Activated CD8-positive, alpha-beta T cell treated with anti-CD3 and anti-CD28 coated beads for 36 hours (primary cell): Measurements from ENCODE around the gene BZW1. TPM values are rescaled to one million over a fixed set of nuclear protein-coding genes. Genes with fewer than 3 reads are reported as not detected.

Experiments
- ATAC-seq: fragments of 200-7000 bp; cut with Tn5 transposase; one replicate; pipeline ENCODE4 v1.10.0; 2021; ENCODE audit warnings: mild to moderate bottlenecking, moderate library complexity
- CTCF ChIA-PET: fragments of 350-600 bp; sonication (Branson Sonifier 250); formaldehyde crosslinking; loops from one replicate; lab custom pipeline; 2021; ENCODE audit warnings: antibody characterized with exemption; lab: Charles Lee
- POLR2A ChIA-PET: fragments of 350-600 bp; sonication (Branson Sonifier 250); formaldehyde crosslinking; loops from one replicate; lab custom pipeline; 2021; ENCODE audit warnings: antibody characterized with exemption; lab: Charles Lee
- DNase-seq: peaks from one replicate; pipeline ENCODE4 v3.0.0-alpha.2; 2020
- H3K27ac Mint-ChIP-seq: one replicate; pipeline ENCODE4 v1.8.0; 2021; ENCODE audit warnings: mild to moderate bottlenecking, mixed read lengths
- H3K27me3 Mint-ChIP-seq: one replicate; pipeline ENCODE4 v1.8.0; 2021; ENCODE audit warnings: mixed read lengths
- H3K36me3 Mint-ChIP-seq: one replicate; pipeline ENCODE4 v1.8.0; 2021; ENCODE audit warnings: low read depth, mixed read lengths
- H3K4me1 Mint-ChIP-seq: one replicate; pipeline ENCODE4 v1.8.0; 2021; ENCODE audit warnings: low read depth, mixed read lengths
- H3K4me3 Mint-ChIP-seq: one replicate; pipeline ENCODE4 v1.8.0; 2021; ENCODE audit warnings: mild to moderate bottlenecking, moderate library complexity, mixed read lengths
- H3K9me3 Mint-ChIP-seq: one replicate; pipeline ENCODE4 v1.8.0; 2021; ENCODE audit warnings: mixed read lengths
- intact Hi-C: fragments of 100-400 bp; cut with micrococcal nuclease; formaldehyde crosslinking; loops from one replicate; pipeline ENCODE4 v1.10.0; 2022
- total RNA-seq, 2 experiments: library from RNA; stranded (reverse); gene quantifications; one replicate each; pipeline ENCODE4 v1.2.3, GENCODE V29; 2021
- TF ChIP-seq, protein P1 (sequence below): fragments of 200-600 bp; IDR thresholded peaks from one replicate; pipeline ENCODE4 v1.8.0; 2022; ENCODE audit warnings: antibody characterized with exemption, mild to moderate bottlenecking

Gene BZW1
- total RNA-seq, 2 experiments from 2014 or later, result 423 to 442 TPM

DNA sequence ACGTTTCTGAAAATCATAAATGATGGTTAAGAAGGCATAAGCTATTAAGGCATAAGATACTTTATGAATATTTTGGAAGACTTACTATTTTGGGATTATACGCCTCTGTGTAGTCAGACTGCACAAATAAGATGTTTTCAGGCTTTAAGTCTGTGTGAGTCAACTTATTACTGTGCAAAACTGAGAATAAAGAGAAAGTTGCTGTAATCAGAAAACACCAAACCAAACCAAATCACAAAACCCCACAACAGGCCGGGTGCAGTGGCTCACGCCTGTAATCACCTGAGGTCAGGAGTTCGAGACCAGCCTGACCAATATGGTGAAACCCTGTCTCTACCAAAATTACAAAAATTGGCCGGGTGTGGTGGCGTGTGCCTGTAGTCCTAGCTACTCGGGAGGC lies 45.1 kb downstream of the BZW1 start:
- CTCF ChIA-PET, result interaction anchor here (1.0 kb wide), 1 partner anchor 278 kb away, joined by 3 read pairs; no protein-coding TSS in a partner anchor
- H3K27me3 Mint-ChIP-seq, result no peaks in the 10 kb centered on the region
- peaks cover 37% of the 10 kb centered on the region for H3K4me1 Mint-ChIP-seq
- TF ChIP-seq, protein P1, sequence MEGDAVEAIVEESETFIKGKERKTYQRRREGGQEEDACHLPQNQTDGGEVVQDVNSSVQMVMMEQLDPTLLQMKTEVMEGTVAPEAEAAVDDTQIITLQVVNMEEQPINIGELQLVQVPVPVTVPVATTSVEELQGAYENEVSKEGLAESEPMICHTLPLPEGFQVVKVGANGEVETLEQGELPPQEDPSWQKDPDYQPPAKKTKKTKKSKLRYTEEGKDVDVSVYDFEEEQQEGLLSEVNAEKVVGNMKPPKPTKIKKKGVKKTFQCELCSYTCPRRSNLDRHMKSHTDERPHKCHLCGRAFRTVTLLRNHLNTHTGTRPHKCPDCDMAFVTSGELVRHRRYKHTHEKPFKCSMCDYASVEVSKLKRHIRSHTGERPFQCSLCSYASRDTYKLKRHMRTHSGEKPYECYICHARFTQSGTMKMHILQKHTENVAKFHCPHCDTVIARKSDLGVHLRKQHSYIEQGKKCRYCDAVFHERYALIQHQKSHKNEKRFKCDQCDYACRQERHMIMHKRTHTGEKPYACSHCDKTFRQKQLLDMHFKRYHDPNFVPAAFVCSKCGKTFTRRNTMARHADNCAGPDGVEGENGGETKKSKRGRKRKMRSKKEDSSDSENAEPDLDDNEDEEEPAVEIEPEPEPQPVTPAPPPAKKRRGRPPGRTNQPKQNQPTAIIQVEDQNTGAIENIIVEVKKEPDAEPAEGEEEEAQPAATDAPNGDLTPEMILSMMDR, result no peak
- DNase-seq (no peak), ATAC-seq (no peak)
- intact Hi-C loops, result no loop called here
- peaks cover 84% of the 10 kb centered on the region for H3K36me3 Mint-ChIP-seq
- POLR2A ChIA-PET, result interaction anchor here (0.9 to 5.1 kb wide), 7 partner anchors 12 to 552 kb away, joined by 3 to 33 read pairs (median 4); partner anchors contain the start of gene BZW1
- no peak overlapping the region for H3K4me3 Mint-ChIP-seq
- H3K27ac Mint-ChIP-seq, result peak overlapping the region; percentile 36
- no peaks in the 10 kb centered on the region for H3K9me3 Mint-ChIP-seq

DNA sequence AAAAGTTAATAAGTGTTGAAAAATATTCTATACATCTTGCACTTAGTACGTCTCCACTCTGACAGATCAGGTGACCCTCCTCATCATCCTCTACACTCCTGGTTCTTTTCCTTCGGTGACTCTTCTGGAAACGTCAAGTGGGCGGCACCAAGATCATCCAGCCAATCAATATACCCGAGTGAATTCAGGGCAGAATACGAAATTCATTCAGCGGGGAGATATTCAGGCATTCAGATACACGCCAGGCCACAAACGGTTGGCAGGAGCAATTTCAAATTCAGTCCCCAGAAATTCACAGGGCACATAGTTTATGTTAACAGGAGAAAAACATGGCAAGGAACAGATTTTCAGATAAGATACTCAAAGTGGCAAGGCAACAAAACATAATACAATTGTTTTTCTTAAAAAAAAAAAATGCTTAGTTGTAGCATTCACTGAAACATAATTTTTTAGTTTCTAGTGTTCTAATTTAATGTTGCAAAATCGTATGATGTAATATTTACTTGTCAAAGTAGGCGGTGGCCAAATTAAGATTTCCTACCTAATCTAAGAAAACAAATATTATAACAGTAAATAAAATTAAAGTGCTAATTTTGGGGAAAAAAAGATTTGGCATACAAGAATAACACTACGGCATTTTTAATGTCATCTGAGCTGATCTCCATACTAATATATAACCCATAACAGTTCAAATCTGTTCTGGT lies 48.5 kb downstream of the BZW1 start:
- H3K4me1 Mint-ChIP-seq, result peaks cover 42% of the 10 kb centered on the region
- H3K27ac Mint-ChIP-seq, result peak overlapping the region; percentile 97
- POLR2A ChIA-PET, result interaction anchor here (0.9 to 5.1 kb wide), 7 partner anchors 11 to 257 kb away, joined by 3 to 33 read pairs (median 13); no protein-coding TSS in a partner anchor
- H3K9me3 Mint-ChIP-seq, result no peaks in the 10 kb centered on the region
- ATAC-seq, result no peak
- H3K27me3 Mint-ChIP-seq, result no peaks in the 10 kb centered on the region
- peak overlapping the region; percentile 85 for H3K4me3 Mint-ChIP-seq
- intact Hi-C loops, result no loop called here
- CTCF ChIA-PET, result interaction anchor here (0.5 to 2.0 kb wide), 2 partner anchors 147 to 209 kb away, joined by 4 to 8 read pairs; no protein-coding TSS in a partner anchor
- DNase-seq, result peak; percentile 67
- TF ChIP-seq, protein P1, result no peak
- peaks cover 79% of the 10 kb centered on the region for H3K36me3 Mint-ChIP-seq

DNA sequence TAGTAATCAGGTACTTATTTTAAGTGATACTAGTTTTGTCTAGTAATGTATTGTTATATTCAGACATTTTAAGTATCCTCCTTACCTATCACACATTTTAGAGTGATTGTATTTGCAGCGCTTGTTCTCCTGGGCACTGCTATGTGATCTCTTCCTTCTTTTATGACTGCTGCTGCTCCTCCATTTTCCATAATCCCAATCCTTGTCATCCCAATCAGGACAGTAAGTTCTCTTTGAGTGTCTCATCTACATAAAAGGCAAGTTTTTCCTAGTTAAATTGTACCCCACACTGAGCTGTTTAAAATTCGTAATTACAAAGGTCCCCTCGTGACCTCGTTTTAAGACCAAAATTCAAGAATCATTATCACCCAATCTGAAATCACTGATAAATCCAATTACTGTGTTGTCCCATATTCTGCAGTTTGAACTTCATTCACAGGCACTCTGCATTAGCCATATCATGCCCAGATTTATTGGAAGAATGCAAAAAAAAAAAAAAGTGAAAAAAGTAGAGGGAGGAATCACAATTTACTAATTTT lies 50.0 kb downstream of the BZW1 start:
- POLR2A ChIA-PET, result interaction anchor here (0.6 to 1.7 kb wide), 10 partner anchors 28 to 372 kb away, joined by 3 to 6 read pairs (median 3); no protein-coding TSS in a partner anchor
- CTCF ChIA-PET, result no interaction called here
- DNase-seq, result no peak
- Mint-ChIP-seq H3K36me3 (peaks cover 71% of the 10 kb centered on the region), H3K27ac (peak overlapping the region; percentile 97), H3K4me1 (peaks cover 39% of the 10 kb centered on the region), H3K4me3 (peak overlapping the region; percentile 85), H3K27me3 (no peaks in the 10 kb centered on the region), H3K9me3 (no peaks in the 10 kb centered on the region)
- TF ChIP-seq, protein P1, result no peak
- ATAC-seq, result no peak
- intact Hi-C loops, result no loop called here

DNA sequence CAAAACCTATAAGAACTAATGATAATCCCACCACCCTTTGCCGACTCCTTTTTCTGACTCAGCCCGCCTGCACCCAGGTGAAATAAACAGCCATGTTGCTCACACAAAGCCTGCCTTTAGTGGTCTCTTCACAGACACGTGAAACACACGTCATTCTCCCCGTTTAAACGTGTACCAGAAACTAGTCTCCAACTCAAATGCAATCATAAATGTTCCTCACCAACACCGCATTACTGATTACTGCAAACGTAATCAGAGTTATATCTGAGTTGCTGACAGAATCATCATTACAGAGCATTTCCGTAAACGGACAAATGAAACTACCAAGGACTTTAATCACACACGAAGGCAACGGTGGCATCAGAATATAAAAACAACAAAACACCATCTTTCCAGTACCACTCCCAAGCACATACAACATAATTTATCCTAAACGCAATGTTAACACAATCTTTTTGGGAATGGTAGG lies 50.9 kb downstream of the BZW1 start:
- Mint-ChIP-seq H3K9me3 (no peaks in the 10 kb centered on the region), H3K4me1 (peaks cover 41% of the 10 kb centered on the region), H3K27ac (peak overlapping the region; percentile 97), H3K36me3 (peaks cover 62% of the 10 kb centered on the region), H3K27me3 (peaks cover 2% of the 10 kb centered on the region), H3K4me3 (peak overlapping the region; percentile 85)
- TF ChIP-seq, protein P1, result no peak
- CTCF ChIA-PET, result no interaction called here
- intact Hi-C loops, result no loop called here
- ATAC-seq, result peak; percentile 64
- DNase-seq, result peak; percentile 87
- POLR2A ChIA-PET, result interaction anchor here (0.6 to 2.4 kb wide), 8 partner anchors 31 to 268 kb away, joined by 3 to 41 read pairs (median 8); partner anchors contain the start of gene BZW1
